Activated CD8-positive, alpha-beta memory T cell treated with anti-CD3 and anti-CD28 coated beads for 4 hours (primary cell): ENCODE measurements around the gene FARP1.

ENCODE experiments used
- DNase-seq, 2 donors: peaks; one replicate each; pipeline ENCODE4 v3.0.0-alpha.2; 2020; ENCODE audit warnings: low read depth in 2 of 2

The FARP1 gene

DNA sequence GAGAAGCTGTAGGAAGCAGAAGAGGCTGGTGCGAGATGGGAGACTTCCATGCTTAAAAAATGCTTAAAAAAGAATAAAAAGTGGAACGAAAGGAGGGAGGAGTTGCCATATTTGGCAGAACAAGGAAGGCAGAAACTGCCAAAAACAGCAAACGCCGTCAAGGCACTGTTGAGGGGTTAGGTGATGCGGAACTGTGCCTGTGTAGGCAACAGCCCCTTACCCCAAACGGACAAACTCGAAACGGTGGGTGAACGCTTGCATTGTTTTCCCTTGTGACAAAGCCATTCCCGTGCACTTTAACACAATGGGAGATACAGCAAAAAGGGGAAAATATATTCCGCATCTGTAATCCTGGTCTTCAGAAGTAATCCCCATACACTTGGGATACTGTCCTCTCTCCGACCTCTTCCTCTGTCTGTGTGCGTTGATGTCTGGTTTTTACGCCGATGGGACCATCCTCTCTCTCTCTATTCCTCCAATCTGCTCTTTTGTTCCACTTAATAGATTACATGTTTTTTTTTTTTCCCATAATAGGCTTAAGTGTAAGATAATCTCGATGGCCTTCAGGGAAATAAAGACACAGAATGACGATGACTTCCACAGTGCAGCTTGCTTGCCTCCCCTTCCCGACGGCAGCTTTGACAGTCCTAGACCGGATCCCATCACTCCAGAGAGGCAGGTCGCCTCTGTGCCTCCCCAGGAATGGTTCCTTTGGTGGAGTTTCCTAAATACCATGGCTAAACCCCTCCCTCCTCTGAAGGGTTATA lies 166.9 kb downstream of the FARP1 start:
- no peak for DNase-seq

DNA sequence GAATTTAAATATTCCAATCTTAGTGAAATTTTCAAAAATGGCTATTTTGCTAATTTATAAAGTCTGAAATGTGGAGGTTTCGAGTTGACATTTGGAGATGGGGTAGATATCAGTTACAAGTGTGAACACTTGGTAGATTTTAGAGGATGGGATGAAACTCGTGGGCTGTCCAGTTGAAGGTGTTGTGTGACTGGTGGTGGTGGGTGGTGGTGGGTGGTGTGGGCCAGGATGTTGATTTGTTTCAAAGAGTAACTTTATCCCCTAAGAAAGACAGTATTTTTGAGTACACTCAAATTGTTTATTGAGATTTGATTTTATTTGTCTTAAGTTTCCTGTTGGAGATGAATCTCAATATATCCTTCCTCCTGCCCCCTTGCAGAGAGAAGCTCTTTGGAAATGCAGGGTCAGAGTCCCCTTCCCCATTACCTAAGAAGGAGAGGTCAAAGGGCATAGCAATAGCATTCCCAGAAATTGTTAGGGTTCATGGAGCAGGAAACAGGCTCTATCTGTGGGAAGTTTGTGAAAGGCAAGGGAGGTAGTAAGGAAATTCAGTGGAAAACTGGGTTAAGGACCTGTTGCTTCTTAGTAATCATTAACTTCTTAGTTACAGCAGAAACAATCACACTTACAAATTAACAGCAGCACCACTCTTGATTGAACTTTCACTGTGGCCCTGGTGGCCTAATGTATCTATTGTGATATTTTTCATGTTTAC lies 167.7 kb downstream of the FARP1 start:
- no peak for DNase-seq

DNA sequence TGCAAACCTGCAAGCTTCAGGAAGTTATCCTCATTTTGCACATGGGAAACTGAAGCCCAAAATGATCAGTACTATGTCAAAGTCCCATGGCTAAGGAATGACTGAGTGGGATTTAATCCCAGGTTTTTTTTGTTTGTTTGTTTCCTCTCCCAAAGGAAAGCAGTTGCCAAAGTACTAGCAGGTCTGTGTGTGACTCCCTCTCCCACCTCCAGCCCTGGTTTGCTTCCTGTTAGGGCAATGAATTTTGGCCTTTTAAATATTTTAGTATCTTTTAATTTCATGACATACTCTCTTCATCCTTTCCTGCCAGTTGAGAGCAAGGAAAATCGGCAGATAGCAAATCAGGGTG lies 168.3 kb downstream of the FARP1 start:
- DNase-seq: no peak

GRCh38 chr13:98312606-98313005 lies 169.7 kb downstream of the FARP1 start:
- no peak for DNase-seq

GRCh38 chr13:98313023-98313921 lies 170.4 kb downstream of the FARP1 start:
- no peak for DNase-seq

- DNase-seq: no peak
These were observed 171.0 kb downstream of the FARP1 start for GRCh38 chr13:98313922-98314292.

DNA sequence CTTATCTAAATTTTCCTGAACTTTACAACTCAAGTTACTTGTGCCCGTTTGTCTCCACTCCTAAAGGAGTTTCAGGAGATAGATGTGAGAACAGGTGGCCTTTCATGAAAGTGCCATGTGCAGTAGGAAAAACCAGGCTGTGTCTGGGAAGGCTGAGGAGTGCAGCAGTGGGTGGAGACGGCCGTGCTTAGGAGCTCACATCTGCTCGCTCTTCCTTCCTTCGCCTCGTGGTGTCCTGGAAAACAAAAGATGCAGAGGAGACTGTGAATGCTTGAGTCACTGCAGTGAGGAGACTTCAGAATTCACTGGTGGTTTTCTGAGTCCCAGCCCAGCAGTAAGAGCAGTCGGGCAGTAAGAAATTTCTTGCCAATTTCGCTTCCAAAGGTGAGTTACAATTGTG lies 172.6 kb downstream of the FARP1 start:
- no peak for DNase-seq

DNA sequence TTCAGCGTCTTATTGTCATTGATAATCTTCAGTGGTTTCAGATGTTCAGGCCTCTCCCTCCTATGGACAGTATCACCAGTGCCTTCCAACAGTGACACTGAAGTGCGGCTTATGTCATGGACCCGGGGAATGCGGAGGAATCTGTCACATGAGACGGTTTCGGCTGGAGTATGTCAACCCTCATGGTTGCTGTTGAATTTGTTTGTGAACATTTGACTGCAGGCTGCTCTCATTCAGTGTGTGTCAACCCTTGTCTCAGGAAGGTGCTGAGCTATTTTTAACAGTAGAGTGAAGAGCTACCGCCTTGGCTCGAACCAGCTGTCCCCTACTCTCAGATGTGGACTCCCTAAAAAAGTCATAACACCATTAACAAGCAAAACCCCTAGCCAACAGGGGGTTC lies 173.0 kb downstream of the FARP1 start:
- DNase-seq: no peak

DNA sequence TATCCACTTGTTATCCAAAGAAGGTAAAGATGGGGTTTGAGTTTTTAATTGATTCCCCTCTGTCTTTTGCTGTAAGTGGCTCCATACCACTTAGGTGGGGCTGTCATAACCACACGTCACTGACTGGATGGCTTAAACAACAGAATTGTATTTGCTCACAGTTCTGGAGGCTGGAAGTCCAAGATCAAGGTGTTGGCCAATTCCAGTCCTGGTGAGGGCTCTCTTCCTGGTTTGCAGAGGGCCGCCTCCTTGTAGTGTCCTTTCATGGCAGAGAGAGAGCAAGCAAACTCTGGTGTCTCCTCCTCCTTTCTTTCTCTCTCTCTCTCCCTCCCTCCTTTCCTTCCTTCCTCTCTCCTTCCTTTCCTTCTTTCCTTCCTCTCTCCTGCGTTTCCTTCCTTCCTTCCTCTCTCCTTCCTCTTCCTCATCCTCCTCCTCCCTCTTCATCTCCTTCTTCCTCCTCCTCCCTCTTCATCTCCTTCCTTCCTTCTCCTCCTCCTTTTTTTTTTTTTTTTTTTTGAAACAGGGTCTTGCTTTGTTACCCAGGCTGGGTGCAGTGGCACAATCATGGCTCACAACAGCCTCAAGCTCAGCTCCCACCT lies 174.8 kb downstream of the FARP1 start:
- DNase-seq: no peak

DNA sequence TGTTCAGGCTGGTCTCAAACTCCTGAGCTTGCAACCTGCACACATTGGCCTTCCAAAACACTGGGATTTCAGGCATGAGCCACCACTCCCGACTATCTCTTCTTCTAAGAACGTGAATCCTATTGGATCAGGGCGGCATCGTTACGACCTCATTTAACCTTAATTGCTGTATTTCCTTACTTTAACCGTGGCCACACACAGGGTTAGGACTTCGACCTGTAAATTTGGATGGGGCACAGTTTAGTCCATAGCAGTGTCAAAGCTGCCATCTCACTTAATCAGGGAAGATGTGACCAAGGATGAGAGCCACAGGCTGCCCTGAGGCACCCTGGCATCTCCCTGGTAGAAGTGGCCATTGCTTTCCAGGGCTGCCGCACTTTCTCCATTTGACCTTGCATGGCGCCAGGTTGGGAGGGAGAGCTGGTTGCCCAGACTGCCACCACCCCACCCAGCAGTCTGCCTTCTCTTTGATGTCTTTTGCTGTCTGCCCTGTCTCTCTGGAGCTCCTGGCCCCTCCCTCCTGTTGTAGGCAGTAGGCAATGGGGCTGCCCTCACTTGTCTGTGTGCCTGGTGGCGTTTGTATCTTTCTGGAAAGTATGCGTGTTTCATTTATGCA lies 175.5 kb downstream of the FARP1 start:
- no peak for DNase-seq

DNA sequence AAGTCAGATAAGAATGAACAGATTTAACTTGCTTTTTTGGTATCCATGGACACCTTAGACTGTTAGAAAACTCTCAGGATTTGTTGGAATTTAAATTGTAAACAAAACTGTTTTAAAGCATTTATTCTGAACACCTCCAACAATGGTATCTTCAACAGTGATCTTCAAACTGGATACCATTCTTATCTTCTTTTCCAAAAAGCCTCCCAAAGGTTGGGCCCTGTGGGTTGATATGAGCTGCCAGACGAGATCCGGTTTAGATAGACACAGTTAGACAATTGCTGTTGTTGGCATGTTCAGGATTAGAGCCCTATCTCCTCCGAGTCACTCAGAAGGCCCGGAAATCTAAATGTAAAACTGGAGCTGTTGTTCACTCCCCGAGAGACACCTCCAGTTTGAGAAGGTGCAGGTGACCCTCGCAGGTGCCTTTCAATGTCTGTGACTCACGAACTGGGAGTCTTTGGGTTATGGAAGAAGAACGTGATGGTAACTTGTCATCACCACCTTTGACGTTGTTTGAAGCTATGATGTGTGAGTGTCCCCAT lies 177.7 kb downstream of the FARP1 start:
- DNase-seq: no peak

GRCh38 chr13:98321395-98321794 lies 178.5 kb downstream of the FARP1 start:
- DNase-seq: no peak

GRCh38 chr13:98322091-98322718 lies 179.3 kb downstream of the FARP1 start:
- DNase-seq: no peak

DNA sequence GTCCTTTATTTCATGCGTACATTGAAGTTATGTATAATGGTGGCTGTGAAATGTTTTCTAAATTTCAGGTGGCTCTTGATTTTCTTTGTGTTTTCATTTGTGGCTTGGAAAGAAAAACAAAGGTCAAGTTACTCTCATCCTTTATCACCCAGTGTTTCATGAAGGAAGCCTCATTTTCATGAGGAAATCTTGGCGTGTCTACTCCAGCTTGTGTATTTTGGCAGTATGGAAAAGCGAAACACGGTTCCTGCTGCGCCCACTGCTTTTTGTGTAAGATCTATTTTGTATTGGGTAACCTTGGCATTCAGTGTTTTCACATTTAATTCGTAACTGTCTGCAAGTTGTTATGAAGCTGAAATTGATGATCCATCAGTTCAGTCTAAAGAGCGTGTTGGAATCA lies 181.2 kb downstream of the FARP1 start:
- DNase-seq: no peak

- DNase-seq: no peak
These were observed 182.8 kb downstream of the FARP1 start for GRCh38 chr13:98325724-98326123.

- DNase-seq: no peak
These were observed 183.4 kb downstream of the FARP1 start for GRCh38 chr13:98326291-98326690.

- no peak for DNase-seq
These were observed 184.7 kb downstream of the FARP1 start for GRCh38 chr13:98327371-98328270.

GRCh38 chr13:98328511-98328910 lies 185.6 kb downstream of the FARP1 start:
- no peak for DNase-seq

DNA sequence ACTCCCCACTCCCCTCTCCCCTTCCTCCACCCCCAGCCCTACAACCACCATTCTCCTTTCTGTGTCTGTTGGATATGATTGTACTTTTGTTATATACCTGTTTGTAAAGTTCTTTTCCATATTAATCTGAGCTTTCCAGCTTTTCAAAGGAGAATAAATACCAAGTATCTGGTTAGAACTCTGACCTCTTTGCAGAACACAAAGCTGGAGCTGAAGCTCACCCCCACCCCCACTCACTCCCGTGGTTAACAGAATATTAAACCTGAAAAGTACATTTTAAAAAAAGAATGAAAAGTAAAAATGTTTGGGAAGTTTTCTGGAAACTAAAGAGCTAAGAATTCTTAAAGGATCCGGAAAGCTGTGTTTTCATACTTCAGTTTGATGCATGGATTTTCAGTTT lies 189.3 kb downstream of the FARP1 start:
- DNase-seq: no peak

- DNase-seq: no peak
These were observed 189.8 kb downstream of the FARP1 start for GRCh38 chr13:98332691-98333090.
